Vagina (tissue), 2 donors: ENCODE measurements around the gene SEBOX. TPM values are rescaled to one million over a fixed set of nuclear protein-coding genes. Genes with fewer than 3 reads are reported as not detected.

Experiments
- DNase-seq, 2 donors: peaks; one replicate each; pipeline ENCODE4 v3.0.0-alpha.2; 2017; ENCODE audit errors: extremely low spot score in 2 of 2
- H3K27ac ChIP-seq: fragments of 200-600 bp; sonication (generic); one replicate; pipeline ENCODE4 v1.5.1; 2019
- H3K27me3 ChIP-seq: fragments of 200-600 bp; sonication (generic); one replicate; pipeline ENCODE4 v1.5.1; 2019
- H3K36me3 ChIP-seq, 2 donors: fragments of 200-600 bp; sonication (generic); one replicate each; pipeline ENCODE4 v1.5.1; 2017 to 2019
- H3K4me1 ChIP-seq: fragments of 200-600 bp; sonication (generic); one replicate; pipeline ENCODE4 v1.5.1; 2019
- H3K4me3 ChIP-seq, 2 donors: fragments of 200-600 bp; sonication (generic); 1 replicate in 1 of 2; 2 replicates in 1 of 2; pipeline ENCODE4 v1.5.1; 2016 to 2019
- H3K9me3 ChIP-seq: fragments of 200-600 bp; sonication (generic); one replicate; pipeline ENCODE4 v1.5.1; 2019
- POLR2A ChIP-seq, 2 donors: fragments of 450-650 bp; IDR thresholded peaks; one replicate each; pipeline ENCODE4 v1.6.1; 2017; ENCODE audit warnings: antibody characterized with exemption in 2 of 2, mild to moderate bottlenecking in 2 of 2, moderate library complexity in 2 of 2
- POLR2AphosphoS5 ChIP-seq, 2 donors: sonication (generic); formaldehyde crosslinking; IDR thresholded peaks; one replicate each; pipeline ENCODE4 v1.9.0; 2017; ENCODE audit warnings: antibody characterized with exemption in 2 of 2, mild to moderate bottlenecking in 2 of 2, low read depth in 1 of 2; ENCODE audit not compliant: insufficient read depth in 1 of 2
- intact Hi-C: fragments of 100-400 bp; cut with DNase I; formaldehyde crosslinking; loops from one replicate; pipeline ENCODE4 v1.15.1; 2023
- total RNA-seq: library from RNA; depleted of rRNA; stranded (reverse); fragments of >200 nt; gene quantifications from one replicate; pipeline ENCODE4 v1.2.3, GENCODE V29; 2016
- TF ChIP-seq, protein P1 (sequence below), 3 experiments: fragments of 450-650 bp in 2 of 3; fragments of 200-600 bp in 1 of 3; sonication (generic) in 1 of 3; IDR thresholded peaks; one replicate each; pipeline ENCODE4 v1.5.1; 2017 to 2019; ENCODE audit warnings: antibody characterized with exemption in 3 of 3, mild to moderate bottlenecking in 2 of 3, moderate library complexity in 2 of 3

SEBOX gene
- total RNA-seq, 1 donor from 2014 or later: not detected

DNA sequence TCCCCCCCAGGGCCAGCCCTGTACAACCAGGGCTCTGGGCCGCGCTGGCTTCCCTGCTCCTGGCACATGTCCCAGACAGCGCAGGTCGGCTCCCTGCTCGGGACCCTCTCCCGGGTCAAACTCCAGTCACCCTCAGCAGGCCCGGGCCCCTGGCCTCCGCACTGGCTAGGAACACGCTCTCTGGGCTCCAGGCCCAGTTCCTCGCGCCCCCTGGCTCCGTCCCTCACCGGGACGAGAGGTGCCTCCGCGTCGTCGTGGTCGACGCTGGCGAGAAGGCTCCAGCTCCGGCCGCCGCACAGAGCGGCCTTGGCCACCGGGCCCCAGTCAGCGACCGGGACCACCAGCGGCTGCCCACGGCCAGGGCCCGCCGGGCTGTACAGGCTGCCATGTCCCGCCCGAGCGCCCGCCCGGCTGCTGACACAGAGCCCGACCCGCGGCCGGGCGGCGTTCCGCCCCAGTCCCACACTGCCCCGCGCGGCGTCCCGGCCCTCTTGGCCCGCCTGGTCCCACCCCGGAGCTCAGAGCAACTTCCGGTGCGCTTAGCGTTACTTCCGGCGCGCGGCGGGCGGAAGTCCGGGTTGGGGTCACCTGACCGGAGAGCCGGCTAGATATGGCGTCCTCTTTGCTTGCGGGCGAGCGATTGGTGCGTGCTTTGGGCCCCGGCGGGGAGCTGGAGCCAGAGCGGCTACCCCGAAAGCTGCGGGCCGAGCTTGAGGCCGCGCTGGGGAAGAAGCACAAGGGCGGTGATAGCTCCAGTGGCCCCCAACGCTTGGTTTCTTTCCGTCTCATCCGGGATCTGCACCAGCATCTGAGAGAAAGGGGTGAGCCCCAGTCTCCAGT, 7.7 kb downstream of the SEBOX start, which contains the start of gene POLDIP2:
Gene POLDIP2, minus strand, starts transcription at position 467 of the 840 bp plus-strand sequence. Its CDS starts 79 bp downstream, at position 388.
- Histone ChIP-seq H3K9me3 (no peaks in the 10 kb centered on the region), H3K4me3 (peak within 1 kb of the TSS; percentile 90 to 96), H3K36me3 (peaks cover 0 to 51% of the 10 kb centered on the region in 2 donors), H3K27me3 (no peaks in the 10 kb centered on the region), H3K27ac (peak within 1 kb of the TSS; percentile 87), H3K4me1 (peaks cover 27% of the 10 kb centered on the region)
- peak in 1 of 2 donors; percentile 95 for DNase-seq
- TF ChIP-seq, protein P1, sequence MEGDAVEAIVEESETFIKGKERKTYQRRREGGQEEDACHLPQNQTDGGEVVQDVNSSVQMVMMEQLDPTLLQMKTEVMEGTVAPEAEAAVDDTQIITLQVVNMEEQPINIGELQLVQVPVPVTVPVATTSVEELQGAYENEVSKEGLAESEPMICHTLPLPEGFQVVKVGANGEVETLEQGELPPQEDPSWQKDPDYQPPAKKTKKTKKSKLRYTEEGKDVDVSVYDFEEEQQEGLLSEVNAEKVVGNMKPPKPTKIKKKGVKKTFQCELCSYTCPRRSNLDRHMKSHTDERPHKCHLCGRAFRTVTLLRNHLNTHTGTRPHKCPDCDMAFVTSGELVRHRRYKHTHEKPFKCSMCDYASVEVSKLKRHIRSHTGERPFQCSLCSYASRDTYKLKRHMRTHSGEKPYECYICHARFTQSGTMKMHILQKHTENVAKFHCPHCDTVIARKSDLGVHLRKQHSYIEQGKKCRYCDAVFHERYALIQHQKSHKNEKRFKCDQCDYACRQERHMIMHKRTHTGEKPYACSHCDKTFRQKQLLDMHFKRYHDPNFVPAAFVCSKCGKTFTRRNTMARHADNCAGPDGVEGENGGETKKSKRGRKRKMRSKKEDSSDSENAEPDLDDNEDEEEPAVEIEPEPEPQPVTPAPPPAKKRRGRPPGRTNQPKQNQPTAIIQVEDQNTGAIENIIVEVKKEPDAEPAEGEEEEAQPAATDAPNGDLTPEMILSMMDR (IDR thresholded peaks at IDR 0.05): no peak
- TF ChIP-seq POLR2A (IDR thresholded peaks at IDR 0.05) (peak in 1 of 2 donors; percentile 67), POLR2AphosphoS5 (IDR thresholded peaks at IDR 0.05; ENCODE audit: insufficient read depth in 1 of 2, low read depth in 1 of 2) (peak; percentile 90 to 99)
- intact Hi-C loops: no loop called here

DNA sequence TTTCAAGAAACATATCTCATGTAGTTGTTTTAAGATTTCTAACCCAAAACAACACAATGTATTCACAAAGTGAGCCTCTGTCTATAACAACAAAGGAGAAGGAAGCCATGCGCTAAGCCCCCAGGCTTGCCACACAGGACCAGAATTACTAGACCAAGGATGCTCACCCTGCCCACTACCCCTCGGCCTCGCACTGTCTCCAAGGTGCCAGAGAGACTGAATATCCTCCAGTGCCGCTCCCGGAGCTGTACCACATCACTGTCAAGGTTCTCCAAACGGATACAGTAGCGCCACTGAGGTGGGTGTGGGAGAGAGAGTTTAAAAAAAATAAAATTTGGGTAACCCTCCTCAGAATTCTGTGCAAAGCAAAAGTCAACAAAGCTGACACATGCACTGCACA, 14.7 kb downstream of the SEBOX start:
- no peak for DNase-seq
- no peak overlapping the region for H3K27ac ChIP-seq
- intact Hi-C loops: no loop called here
- H3K4me3 ChIP-seq: no peak overlapping the region
- TF ChIP-seq, protein P1 (IDR thresholded peaks at IDR 0.05): no peak
- no peak for TF ChIP-seq POLR2AphosphoS5 (IDR thresholded peaks at IDR 0.05; ENCODE audit: insufficient read depth in 1 of 2, low read depth in 1 of 2)
- no peak for TF ChIP-seq POLR2A (IDR thresholded peaks at IDR 0.05)
- H3K27me3 ChIP-seq: no peaks in the 10 kb centered on the region
- H3K9me3 ChIP-seq: no peaks in the 10 kb centered on the region
- H3K36me3 ChIP-seq: peaks cover 0 to 86% of the 10 kb centered on the region in 2 donors
- peaks cover 7% of the 10 kb centered on the region for H3K4me1 ChIP-seq

DNA sequence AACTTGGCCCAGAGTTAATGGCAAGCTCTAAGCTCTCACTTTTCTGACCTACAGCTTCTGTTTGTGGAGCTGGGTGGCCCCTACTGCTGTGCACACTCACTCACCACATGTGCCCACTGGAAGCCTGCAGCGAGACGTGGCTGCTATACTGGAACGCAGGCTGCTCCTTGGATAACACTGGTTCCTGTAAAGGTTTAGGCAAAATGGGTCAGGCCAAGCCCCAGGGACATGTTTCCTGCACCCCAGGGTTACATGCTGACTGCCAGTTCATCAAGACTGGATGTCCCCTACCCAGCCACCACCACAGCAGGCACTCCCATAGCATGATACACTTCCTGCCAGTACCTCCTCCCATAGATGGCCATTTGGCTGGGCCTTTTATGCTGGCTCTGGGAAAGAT, 16.0 kb downstream of the SEBOX start:
- DNase-seq: no peak
- H3K36me3 ChIP-seq: peaks cover 0 to 89% of the 10 kb centered on the region in 2 donors
- intact Hi-C loops: no loop called here
- no peaks in the 10 kb centered on the region for H3K9me3 ChIP-seq
- H3K4me1 ChIP-seq: peaks cover 7% of the 10 kb centered on the region
- no peak overlapping the region for H3K27ac ChIP-seq
- TF ChIP-seq, protein P1 (IDR thresholded peaks at IDR 0.05): no peak
- TF ChIP-seq POLR2A (IDR thresholded peaks at IDR 0.05) (no peak), POLR2AphosphoS5 (IDR thresholded peaks at IDR 0.05; ENCODE audit: insufficient read depth in 1 of 2, low read depth in 1 of 2) (no peak)
- no peaks in the 10 kb centered on the region for H3K27me3 ChIP-seq
- no peak overlapping the region for H3K4me3 ChIP-seq

DNA sequence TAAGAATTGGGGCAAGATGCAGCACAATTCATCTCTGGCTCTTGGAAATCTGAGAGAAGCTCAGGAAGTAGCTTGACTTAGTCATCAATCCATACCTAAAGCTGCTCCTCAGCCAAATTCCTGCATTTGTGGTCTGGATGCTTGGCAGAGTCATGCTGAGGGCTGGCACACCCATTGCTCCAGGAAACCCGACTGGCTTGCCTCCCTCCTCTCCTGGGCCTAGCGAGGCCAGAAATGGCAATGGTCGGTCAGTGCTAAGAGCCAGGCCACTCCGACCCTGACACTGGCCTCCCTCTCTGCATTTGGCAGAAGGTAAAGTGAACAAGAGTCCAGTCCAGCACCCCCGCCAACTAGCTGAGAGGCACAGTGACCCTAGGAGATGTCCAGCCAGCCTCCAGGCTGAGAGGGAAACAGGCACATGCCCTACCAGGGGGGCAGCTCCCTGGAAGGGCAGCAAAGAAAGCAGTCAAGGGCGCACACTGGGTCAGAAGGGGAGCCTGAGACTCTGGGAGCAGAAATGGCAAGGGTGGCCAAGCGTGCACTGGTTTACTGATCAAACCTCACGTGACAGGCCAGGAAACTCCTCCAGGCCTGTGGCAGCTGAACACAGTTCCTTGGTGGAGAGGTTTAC, 17.6 kb downstream of the SEBOX start:
- no peak for DNase-seq
- intact Hi-C loops: no loop called here
- no peaks in the 10 kb centered on the region for H3K27me3 ChIP-seq
- H3K36me3 ChIP-seq: peaks cover 0 to 90% of the 10 kb centered on the region in 2 donors
- H3K4me3 ChIP-seq: no peak overlapping the region
- H3K9me3 ChIP-seq: no peaks in the 10 kb centered on the region
- no peak overlapping the region for H3K27ac ChIP-seq
- TF ChIP-seq POLR2A (IDR thresholded peaks at IDR 0.05): no peak
- TF ChIP-seq, protein P1 (IDR thresholded peaks at IDR 0.05): no peak
- no peak for TF ChIP-seq POLR2AphosphoS5 (IDR thresholded peaks at IDR 0.05; ENCODE audit: insufficient read depth in 1 of 2, low read depth in 1 of 2)
- H3K4me1 ChIP-seq: peaks cover 7% of the 10 kb centered on the region
